ENCODE results near the gene KRT3. TPM values are rescaled to one million over a fixed set of nuclear protein-coding genes. Genes with fewer than 3 reads are reported as not detected.

KRT3 gene
- polyA plus RNA-seq, 3 donors = not detected

- 91% methylated on average over 8 of the region's 8 CpGs for WGBS (ENCODE audit: insufficient coverage)
- Histone ChIP-seq H3K9ac (ENCODE audit: insufficient read depth, low read length, poor library complexity, severe bottlenecking) (no peak overlapping the region), H2AFZ (ENCODE audit: insufficient read depth, low read depth, low read length, poor library complexity, severe bottlenecking) (no peak overlapping the region), H3K36me3 (replicated peaks in 1 of 2; ENCODE audit: control insufficient read depth in 1 of 2, insufficient read depth in 2 of 2, low read length in 2 of 2) (no peaks in the 10 kb centered on the region), H3K27me3 (ENCODE audit: control insufficient read depth in 2 of 2, insufficient read depth in 2 of 2, low read length in 2 of 2) (no peaks in the 10 kb centered on the region), H3K9me3 (replicated peaks in 1 of 2; ENCODE audit: control insufficient read depth in 1 of 2, insufficient read depth in 1 of 2, low read length in 2 of 2) (peaks cover 18 to 23% of the 10 kb centered on the region in 2 donors), H3K4me3 (replicated peaks in 1 of 3; ENCODE audit: low read depth in 2 of 3, low read length in 3 of 3) (no peak overlapping the region), H3K4me1 (ENCODE audit: control insufficient read depth in 1 of 2, insufficient read depth in 2 of 2, low read length in 2 of 2) (no peaks in the 10 kb centered on the region), H3K4me2 (replicated peaks; ENCODE audit: extremely low read depth, low read length, poor library complexity, severe bottlenecking) (no peak overlapping the region), H3K79me2 (ENCODE audit: insufficient read depth, low read length) (no peaks in the 10 kb centered on the region), H3K27ac (ENCODE audit: low read depth in 1 of 2, low read length in 2 of 2) (no peak overlapping the region), H4K20me1 (ENCODE audit: insufficient read depth, low read length) (no peaks in the 10 kb centered on the region)
- Mint-ChIP-seq H3K36me3 (no peaks in the 10 kb centered on the region), H3K4me1 (no peaks in the 10 kb centered on the region), H3K4me3 (no peak overlapping the region), H3K9me3 (peaks cover 11 to 24% (median 18%) of the 10 kb centered on the region in 7 donors), H3K27ac (no peak overlapping the region), H3K27me3 (ENCODE audit: low read depth in 3 of 3) (peaks cover 4 to 7% (median 5%) of the 10 kb centered on the region in 3 donors)
- no peak for DNase-seq
- no peak for TF ChIP-seq CTCF (IDR thresholded peaks at IDR 0.05)
- intact Hi-C loops (cut with micrococcal nuclease) = no loop called here
Observed at GRCh38 chr12:52756281-52756960, 39.5 kb downstream of the KRT3 start.

- Mint-ChIP-seq H3K4me3 (no peak overlapping the region), H3K9me3 (peaks cover 7 to 15% (median 10%) of the 10 kb centered on the region in 7 donors), H3K36me3 (no peaks in the 10 kb centered on the region), H3K4me1 (no peaks in the 10 kb centered on the region), H3K27me3 (ENCODE audit: low read depth in 3 of 3) (peaks cover 4 to 13% (median 8%) of the 10 kb centered on the region in 3 donors), H3K27ac (no peak overlapping the region)
- H3K9ac ChIP-seq (ENCODE audit: insufficient read depth, low read length, poor library complexity, severe bottlenecking) = no peak overlapping the region
- no peaks in the 10 kb centered on the region for H4K20me1 ChIP-seq (ENCODE audit: insufficient read depth, low read length)
- H3K27me3 ChIP-seq (ENCODE audit: control insufficient read depth in 2 of 2, insufficient read depth in 2 of 2, low read length in 2 of 2) = no peaks in the 10 kb centered on the region
- no peaks in the 10 kb centered on the region for H3K4me1 ChIP-seq (ENCODE audit: control insufficient read depth in 1 of 2, insufficient read depth in 2 of 2, low read length in 2 of 2)
- H3K79me2 ChIP-seq (ENCODE audit: insufficient read depth, low read length) = no peaks in the 10 kb centered on the region
- WGBS (ENCODE audit: insufficient coverage) = no CpG with 5 or more reads among the region's 3 CpGs
- no peak overlapping the region for H3K4me3 ChIP-seq (replicated peaks in 1 of 3; ENCODE audit: low read depth in 2 of 3, low read length in 3 of 3)
- no peak overlapping the region for H2AFZ ChIP-seq (ENCODE audit: insufficient read depth, low read depth, low read length, poor library complexity, severe bottlenecking)
- TF ChIP-seq CTCF (IDR thresholded peaks at IDR 0.05) = no peak
- H3K27ac ChIP-seq (ENCODE audit: low read depth in 1 of 2, low read length in 2 of 2) = no peak overlapping the region
- H3K4me2 ChIP-seq (replicated peaks; ENCODE audit: extremely low read depth, low read length, poor library complexity, severe bottlenecking) = no peak overlapping the region
- intact Hi-C loops (cut with micrococcal nuclease) = no loop called here
- H3K36me3 ChIP-seq (replicated peaks in 1 of 2; ENCODE audit: control insufficient read depth in 1 of 2, insufficient read depth in 2 of 2, low read length in 2 of 2) = no peaks in the 10 kb centered on the region
- no peak for DNase-seq
- peaks cover 9 to 14% of the 10 kb centered on the region in 2 donors for H3K9me3 ChIP-seq (replicated peaks in 1 of 2; ENCODE audit: control insufficient read depth in 1 of 2, insufficient read depth in 1 of 2, low read length in 2 of 2)
Observed at GRCh38 chr12:52755533-52755932, 40.4 kb downstream of the KRT3 start.
